OCI-M1 (cell line): ENCODE data around the gene FAM241A.

ENCODE experiments used
- DNase-seq: peaks from one replicate; lab custom pipeline; 2025; lab: John Stamatoyannopoulos, UW

Gene FAM241A

DNA sequence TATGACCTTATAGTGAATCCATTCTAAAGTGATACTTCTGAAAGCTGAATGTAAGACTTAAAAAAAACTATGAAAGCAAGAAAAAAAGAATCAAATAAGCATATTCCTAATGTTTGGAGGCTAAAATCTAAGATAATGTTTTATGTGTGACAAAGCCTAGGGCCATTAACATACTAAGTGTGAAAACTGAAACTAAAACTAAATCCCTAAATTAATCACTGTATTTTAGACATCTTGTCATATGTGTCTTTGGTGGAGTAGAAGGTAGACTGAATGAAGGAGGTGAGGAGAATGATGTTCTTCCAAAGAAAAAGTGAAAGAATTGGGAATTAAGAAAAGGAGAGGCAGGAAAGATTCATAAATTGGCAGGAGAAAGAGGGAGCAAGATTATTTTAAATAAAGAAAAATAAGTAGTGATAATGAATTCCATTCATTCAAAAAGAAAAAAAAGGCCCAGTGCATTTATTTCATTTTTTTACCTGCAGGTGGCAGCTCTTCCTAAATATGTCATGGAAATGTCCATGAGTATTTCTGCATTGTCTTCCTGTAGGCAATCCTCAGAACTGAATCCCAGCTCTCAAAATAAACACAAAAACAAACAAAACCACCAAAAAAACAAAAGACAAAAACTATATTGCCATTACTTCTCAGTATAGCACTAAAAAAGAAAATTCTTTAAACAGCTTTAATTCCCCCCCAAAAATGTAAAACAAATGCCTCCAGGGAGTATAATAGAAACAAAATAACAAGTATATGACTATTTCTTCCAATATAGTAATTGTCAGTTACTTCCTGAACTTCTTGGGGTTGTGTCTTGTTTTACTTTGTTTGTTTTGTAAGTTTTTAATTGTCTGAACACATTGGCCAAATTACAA lies 69.4 kb downstream of the FAM241A start:
- peak; percentile 74 for DNase-seq

DNA sequence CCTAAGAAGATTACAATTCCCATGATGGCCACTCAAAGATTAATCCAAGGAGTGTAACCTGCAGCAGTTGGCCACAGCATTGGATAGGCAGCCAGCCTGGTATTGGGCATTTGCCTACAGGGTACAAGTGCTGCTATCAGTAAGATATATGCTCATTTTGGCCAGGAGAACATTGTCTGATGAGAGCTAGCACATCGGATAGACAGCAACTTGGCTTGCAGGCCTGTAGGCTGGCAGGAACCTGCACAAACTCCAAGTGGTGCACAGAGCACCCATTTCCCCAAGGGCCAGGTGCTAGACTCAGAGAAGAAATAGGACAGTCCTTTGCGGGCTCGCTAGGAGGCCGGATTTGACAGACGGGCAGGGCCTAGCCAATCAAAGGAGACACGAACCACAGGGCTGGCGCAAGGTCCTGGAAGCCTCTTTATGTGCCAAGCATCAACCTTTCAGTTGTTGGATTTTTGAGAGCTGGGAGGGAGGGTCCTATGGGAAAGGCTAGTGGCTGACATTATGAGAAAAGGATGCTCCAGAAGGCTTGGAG lies 74.6 kb downstream of the FAM241A start:
- DNase-seq = no peak

DNA sequence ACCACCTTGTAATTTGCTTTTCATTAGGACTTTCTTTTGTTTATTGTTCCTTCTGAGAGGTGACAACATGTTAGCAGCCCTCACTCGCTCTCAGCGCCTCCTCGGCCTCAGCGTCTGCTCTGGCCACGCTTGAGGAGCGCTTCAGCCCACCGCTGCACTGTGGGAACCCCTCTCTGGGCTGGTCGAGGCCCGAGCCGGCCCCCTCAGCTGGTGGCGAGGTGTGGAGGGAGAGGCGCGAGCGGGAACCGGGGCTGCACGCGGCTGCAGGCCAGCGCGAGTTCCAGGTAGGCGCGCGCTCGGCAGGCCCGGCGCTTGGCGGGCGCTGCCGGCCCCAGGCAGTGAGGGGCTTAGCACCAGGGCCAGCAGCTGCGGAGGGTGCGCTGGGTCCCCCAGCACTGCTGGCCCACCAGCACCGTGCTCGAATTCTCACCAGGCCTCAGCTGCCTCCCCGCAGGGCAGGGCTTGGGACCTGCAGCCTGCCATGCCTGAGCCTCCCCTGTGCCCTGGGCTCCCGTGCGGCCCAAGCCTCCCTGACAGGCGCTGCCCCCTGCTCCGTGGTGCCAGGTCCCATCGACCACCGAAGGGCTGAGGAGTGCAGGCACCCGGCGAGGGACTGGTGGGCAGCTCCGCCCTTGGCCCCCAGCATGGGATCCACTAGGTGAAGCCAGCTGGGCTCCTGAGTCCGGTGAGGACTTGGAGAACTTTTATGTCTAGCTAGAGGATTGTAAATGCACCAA lies 77.1 kb downstream of the FAM241A start:
- no peak for DNase-seq

DNA sequence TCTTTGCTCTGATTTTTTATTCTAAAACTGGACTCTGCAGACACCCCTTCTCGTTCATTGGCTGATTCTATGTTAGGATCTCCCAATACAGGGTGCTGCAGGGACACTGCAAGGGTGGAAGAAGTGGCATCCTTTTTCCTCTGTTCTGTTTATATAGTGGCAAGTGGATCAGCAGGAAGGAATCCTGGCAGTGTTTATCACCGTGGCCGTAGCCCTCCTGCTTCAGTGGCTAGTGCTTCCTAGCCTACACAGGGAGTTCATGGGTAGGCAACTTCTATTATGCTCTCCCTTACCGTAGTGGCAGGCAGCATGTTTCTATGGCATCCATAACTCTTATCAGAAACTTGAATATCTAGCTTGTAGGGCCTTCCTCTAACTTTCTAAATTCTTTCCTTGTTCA lies 79.9 kb downstream of the FAM241A start:
- no peak for DNase-seq

DNA sequence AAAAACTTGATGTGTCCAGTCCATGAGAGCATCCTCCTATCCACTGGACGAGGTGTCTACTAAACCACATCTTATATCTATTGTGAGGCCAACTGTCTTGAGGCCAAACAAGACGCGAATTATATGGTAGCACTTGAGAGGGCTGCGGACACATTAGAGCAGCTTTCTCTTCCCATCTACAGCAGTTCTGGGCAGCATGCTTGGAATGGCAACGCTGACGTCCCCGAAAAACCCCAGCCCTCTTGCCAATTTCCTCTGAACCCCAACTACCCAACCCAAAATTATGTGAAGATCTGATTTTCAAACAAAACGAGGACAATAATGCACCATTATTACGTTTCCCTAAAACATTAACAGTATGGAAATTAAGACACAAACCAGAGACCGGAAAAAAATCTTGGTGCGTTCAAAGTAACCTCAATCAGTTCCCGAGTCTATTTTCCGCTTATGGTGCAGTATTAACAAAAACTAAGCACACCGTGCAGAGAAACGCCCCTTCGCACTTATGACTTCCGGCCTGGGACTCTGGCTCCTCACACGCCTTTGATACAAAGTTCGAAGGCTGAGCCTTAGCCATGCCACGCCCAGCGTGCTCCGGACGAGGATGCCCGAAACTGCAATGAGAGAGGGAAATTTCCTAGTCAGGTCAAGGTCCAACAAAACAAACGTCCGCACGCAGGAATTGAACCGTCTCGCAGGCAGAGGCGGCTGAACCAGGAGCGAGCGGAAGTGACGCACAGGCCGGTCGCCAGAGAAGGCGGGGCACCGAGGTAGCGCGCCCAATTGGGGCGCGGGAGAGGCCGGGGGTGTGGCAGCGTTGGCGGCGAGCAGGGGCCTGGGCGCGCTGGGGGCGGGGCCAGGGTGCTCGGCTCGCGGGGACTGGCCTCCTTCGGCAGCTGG lies 85.9 kb downstream of the FAM241A start:
- DNase-seq = peak; percentile 98

DNA sequence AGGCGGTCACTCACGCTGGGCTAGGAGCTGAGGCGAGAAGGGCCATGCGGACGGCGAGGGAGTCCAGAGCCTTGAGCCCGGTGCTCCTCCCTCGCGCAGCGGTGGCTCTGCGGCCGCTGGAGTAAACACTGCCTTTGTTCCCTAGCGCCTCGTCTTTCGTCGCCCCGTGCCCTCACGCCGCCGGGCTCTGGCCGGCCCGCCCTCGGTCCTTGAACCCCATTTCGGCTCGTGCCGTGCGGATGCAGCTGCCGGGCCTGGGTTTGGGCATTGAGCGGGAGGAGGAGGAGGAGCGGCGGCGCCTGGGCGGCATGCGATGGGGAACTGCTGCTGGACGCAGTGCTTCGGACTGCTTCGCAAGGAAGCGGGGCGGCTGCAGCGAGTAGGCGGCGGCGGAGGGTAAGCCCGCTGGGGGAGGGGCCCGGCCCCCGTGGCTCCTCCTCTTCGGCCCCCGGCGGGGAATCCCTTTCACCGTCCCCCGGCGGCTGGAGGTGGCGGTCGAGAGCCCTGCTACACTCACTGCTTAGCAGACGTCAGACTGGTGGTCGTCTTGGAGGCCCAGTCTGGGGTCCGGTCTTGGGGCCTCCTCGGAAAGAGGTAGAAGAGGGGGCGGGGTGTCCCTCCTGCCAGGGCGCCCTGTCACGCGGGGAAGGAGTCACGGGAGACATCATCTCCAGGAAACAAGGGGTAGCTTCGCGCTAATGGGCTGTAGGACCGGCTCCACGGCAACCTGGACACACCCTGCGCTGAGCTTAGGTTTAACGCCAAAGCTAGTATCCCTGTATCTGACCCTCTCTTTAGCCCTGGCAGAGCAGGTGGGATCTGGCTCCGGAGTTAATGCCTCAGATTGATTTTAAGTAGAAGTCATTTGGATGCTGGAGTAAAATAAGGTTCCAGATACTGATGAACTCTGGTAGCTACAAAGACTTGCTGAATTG lies 86.8 kb downstream of the FAM241A start, which contains the start of gene AP1AR:
TSS of gene AP1AR (plus strand) at position 9 of the 935 bp plus-strand sequence. CDS start at position 314, 305 bp downstream.
- peak; percentile 88 for DNase-seq

DNA sequence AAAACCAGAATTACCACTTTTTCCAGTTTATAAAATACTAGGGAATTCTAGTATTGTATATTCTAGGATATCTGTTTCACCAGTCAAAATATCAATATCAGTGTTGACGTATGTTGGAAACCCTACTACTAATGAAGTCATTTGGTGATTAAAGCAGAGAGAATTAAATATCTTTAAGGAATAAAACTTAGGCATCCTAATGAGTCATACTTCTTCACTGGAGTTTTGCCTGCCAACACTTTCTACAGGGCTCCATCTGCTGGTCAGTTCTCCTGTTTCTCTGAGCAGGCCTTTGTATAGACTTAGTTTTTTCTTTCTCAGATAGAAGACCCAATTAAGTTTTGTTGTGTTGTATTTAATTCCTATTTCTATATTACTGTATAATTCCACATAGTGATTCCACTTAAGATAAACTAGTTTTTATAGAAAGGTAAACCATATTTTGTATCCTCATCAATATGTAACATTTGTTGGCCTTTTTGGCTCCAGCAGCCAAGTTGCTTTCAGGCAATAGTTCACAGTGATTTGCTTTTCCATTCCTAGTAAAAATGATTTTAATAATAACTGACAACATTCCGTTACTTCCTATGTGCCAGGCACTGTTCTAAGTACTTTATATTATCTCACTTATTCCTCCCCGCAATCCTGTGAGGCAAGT lies 89.8 kb downstream of the FAM241A start:
- DNase-seq = peak; percentile 77

DNA sequence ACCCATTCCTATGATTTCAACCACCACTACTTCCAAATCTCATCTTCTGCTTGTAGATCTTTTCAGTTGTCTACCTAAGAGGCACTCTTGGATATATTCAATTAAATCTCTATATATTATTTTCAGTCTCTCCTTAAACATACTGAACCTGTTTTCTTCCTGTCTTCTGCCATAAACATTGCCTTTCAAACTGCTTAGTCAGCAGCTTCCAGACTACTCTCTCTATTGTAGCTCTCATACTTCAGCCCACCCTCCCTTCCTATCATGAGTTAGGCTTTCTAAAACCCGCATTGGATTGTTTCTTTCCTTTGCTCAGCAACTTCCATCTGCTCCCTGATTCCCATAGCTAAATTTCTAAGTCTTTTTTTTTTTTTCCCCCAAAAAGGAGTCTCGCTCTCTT lies 90.8 kb downstream of the FAM241A start:
- DNase-seq = no peak

DNA sequence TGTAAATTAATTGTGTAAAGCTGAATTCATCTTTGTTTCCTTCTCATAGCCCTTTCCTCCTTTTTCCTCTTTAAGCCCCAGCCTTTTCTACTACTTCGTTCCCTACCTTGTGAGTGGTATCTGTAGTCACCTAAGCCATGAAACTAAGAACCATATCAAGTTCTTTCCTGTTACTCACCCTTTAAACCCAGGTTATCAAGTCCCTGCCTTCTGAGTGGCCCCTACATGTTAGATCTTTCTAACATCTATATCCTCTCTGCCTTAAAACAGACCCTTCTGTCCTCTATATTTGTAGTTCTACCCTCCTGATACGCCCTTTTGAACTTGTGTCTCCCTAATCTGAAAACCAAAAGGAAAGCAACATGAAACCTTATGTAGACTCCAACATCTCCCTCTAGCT lies 93.6 kb downstream of the FAM241A start:
- no peak for DNase-seq
